Left lung (tissue), 10 donors: Measurements from ENCODE around the gene DNAAF5. TPM values are rescaled to one million over a fixed set of nuclear protein-coding genes. Genes with fewer than 3 reads are reported as not detected.

Experiments
- ATAC-seq: fragments of 200-7000 bp; cut with Tn5 transposase; one replicate; pipeline ENCODE4 v1.9.1; 2020; ENCODE audit warnings: moderate library complexity
- DNase-seq, 4 donors: peaks; one replicate each; pipeline ENCODE4 v3.0.0-alpha.2; 2013 to 2020
- H3K27ac ChIP-seq, 2 donors: fragments of 200-600 bp; sonication (generic) in 1 of 2; one replicate each; pipeline versions ENCODE4 v1.5.0 to v1.8.0; 2020 to 2021
- H3K27me3 ChIP-seq, 2 donors: fragments of 200-600 bp; sonication (generic) in 1 of 2; one replicate each; pipeline versions ENCODE4 v1.5.0 to v1.8.0; 2020 to 2021
- H3K36me3 ChIP-seq, 2 donors: fragments of 200-600 bp; sonication (generic) in 1 of 2; one replicate each; pipeline versions ENCODE4 v1.5.0 to v1.8.0; 2020 to 2021
- H3K4me1 ChIP-seq, 2 donors: fragments of 200-600 bp; one replicate each; pipeline ENCODE4 v1.8.0; 2021
- H3K4me3 ChIP-seq, 2 donors: fragments of 200-600 bp; sonication (generic) in 1 of 2; one replicate each; pipeline versions ENCODE4 v1.5.0 to v1.8.0; 2020 to 2021; ENCODE audit warnings: mild to moderate bottlenecking in 1 of 2
- H3K9me3 ChIP-seq, 2 donors: fragments of 200-600 bp; sonication (generic) in 1 of 2; one replicate each; pipeline versions ENCODE4 v1.5.0 to v1.8.0; 2020 to 2021
- intact Hi-C, 2 donors: fragments of 100-400 bp; cut with DNase I; formaldehyde crosslinking; loops; one replicate each; pipeline versions ENCODE4 v1.11.2 to v1.14.2; 2022
- polyA plus RNA-seq, 6 donors: library from polyadenylated mRNA; unstranded; fragments of 120-200 nt; gene quantifications; one replicate each; pipeline ENCODE4 v1.2.1, GENCODE V29; 2013; ENCODE audit not compliant: insufficient read length in 6 of 6
- total RNA-seq, 2 donors: library from RNA; stranded (reverse); fragmentation: NEBNext Ultra II Directional; extraction: Animal tissue kit (Norgen Biotek cat#: 25700); gene quantifications; one replicate each; pipeline ENCODE4 v1.2.1, GENCODE V29; 2021
- TF ChIP-seq, protein P1 (sequence below), 2 donors: fragments of 200-600 bp; sonication (generic) in 1 of 2; IDR thresholded peaks; one replicate each; pipeline versions ENCODE4 v1.5.0 to v1.8.0; 2021; ENCODE audit warnings: antibody characterized with exemption in 2 of 2
- donor health status: DM: no; HTN: yes; CAD: no.
- donor health status: DM: no; HTN: no; CAD: no.

Gene DNAAF5
- total and polyA plus RNA-seq, 8 donors: 19.9 to 30.6 (median 26.2) TPM

DNA sequence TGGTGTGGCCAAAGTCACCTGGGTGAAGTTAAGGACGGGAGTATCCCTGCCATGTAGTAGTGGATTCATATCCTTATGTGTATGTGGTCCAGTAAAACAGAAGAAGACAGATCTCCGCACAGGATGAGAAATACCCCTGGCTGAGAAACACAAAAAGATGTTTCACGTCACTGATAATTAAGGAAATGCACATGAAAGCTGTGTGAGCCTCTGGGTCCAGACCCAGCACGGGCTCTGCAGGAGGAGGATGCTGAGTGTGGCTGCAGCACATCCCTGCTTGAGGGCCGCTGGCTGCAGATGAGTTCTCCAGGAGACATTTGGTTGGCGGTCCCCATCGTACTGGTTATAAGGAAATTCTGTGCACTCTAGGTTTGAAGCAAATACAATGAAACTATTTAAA, 97.6 kb downstream of the DNAAF5 start:
- intact Hi-C loops: no loop called here
- ATAC-seq (no peak), DNase-seq (peak in 1 of 4 donors; percentile 34)
- Histone ChIP-seq H3K27ac (peak overlapping the region in 1 of 2 donors; percentile 37), H3K4me1 (peaks cover 3 to 27% of the 10 kb centered on the region in 2 donors), H3K36me3 (no peaks in the 10 kb centered on the region), H3K9me3 (no peaks in the 10 kb centered on the region), H3K27me3 (no peaks in the 10 kb centered on the region), H3K4me3 (no peak overlapping the region)
- TF ChIP-seq, protein P1, sequence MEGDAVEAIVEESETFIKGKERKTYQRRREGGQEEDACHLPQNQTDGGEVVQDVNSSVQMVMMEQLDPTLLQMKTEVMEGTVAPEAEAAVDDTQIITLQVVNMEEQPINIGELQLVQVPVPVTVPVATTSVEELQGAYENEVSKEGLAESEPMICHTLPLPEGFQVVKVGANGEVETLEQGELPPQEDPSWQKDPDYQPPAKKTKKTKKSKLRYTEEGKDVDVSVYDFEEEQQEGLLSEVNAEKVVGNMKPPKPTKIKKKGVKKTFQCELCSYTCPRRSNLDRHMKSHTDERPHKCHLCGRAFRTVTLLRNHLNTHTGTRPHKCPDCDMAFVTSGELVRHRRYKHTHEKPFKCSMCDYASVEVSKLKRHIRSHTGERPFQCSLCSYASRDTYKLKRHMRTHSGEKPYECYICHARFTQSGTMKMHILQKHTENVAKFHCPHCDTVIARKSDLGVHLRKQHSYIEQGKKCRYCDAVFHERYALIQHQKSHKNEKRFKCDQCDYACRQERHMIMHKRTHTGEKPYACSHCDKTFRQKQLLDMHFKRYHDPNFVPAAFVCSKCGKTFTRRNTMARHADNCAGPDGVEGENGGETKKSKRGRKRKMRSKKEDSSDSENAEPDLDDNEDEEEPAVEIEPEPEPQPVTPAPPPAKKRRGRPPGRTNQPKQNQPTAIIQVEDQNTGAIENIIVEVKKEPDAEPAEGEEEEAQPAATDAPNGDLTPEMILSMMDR (IDR thresholded peaks at IDR 0.05): no peak

DNA sequence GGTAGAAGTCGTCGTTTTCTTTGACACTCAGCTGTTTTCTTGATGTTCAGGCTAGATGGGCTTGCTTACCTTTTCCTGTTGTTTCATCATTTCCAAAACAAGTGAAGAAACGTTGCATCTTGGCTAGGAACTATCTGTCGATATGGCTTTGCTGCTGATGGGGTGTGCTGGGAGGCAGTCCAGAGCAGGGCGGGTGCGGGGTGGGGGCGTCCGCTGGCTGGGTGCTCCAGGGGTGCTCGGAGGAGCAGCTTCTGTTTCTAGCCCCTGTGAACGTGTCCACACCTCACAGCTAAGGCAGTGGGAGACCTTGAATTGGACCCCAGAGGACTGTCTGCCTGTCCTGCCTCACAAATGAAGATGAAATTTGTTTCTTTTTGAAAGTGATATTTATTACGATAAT, 98.2 kb downstream of the DNAAF5 start:
- peak in 1 of 4 donors; percentile 67 for DNase-seq
- intact Hi-C loops: no loop called here
- TF ChIP-seq, protein P1 (IDR thresholded peaks at IDR 0.05): no peak
- peaks cover 3 to 33% of the 10 kb centered on the region in 2 donors for H3K4me1 ChIP-seq
- H3K36me3 ChIP-seq: no peaks in the 10 kb centered on the region
- H3K27me3 ChIP-seq: no peaks in the 10 kb centered on the region
- ATAC-seq: no peak
- no peak overlapping the region for H3K4me3 ChIP-seq
- no peaks in the 10 kb centered on the region for H3K9me3 ChIP-seq
- H3K27ac ChIP-seq: peak overlapping the region in 1 of 2 donors; percentile 55

DNA sequence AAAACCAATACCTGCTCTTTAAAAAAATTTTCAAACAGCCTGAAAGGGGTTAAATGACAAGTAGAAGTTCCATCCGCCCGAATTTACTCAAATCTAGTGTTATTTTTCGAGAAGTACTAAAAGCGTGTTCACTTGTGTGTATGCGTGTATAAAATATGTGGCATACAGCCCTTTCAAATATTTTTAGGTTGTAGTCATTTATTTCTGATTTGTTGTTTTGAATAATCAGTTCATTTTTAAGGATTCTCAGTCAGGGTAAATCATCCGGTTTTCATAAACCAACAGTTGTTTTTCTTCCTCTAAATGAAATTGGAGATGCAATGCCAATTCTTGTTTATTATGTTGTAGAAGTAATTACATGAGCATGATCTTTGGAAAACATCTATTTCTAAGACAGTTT, 98.9 kb downstream of the DNAAF5 start:
- peak overlapping the region; percentile 49 to 55 for H3K27ac ChIP-seq
- DNase-seq: no peak
- no peak overlapping the region for H3K4me3 ChIP-seq
- intact Hi-C loops: no loop called here
- TF ChIP-seq, protein P1 (IDR thresholded peaks at IDR 0.05): no peak
- H3K9me3 ChIP-seq: no peaks in the 10 kb centered on the region
- H3K36me3 ChIP-seq: no peaks in the 10 kb centered on the region
- H3K4me1 ChIP-seq: peaks cover 4 to 39% of the 10 kb centered on the region in 2 donors
- no peaks in the 10 kb centered on the region for H3K27me3 ChIP-seq
- ATAC-seq: no peak

DNA sequence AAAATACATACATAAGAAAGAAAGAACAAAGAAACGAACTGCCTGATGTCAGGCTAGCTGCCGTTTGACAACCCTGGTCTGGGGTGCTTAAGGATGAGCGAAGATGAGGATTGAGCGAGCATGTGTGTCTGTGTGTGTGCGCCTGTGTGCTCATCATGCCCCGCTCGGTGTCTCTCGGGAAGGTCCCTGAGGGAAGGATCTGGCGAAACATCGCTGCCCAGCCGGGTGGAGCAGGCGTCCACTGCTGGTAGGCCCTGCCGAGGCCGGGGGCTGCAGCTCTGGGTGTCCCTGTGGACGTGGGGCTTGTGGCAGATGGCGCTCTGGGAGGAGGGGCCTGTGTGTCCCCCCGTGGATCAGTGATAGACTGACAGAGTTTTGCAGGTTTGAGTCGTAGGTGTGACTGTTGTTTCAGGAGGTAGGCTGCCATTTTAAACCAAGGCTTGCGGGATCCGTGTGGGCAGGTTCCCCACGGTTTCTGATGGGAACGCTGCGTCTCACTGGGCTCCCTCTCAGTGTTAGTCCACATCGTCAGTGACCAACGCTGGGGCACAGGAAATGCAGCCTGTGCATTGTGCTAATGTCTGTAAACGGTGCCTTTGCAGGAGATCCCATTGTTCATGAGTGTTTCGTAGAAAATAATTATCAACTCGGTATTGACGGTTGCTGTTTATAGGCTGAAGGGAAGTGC, 99.9 kb downstream of the DNAAF5 start:
- Histone ChIP-seq H3K4me1 (peaks cover 12 to 49% of the 10 kb centered on the region in 2 donors), H3K27ac (peak overlapping the region; percentile 49 to 55), H3K9me3 (no peaks in the 10 kb centered on the region), H3K4me3 (no peak overlapping the region), H3K36me3 (no peaks in the 10 kb centered on the region), H3K27me3 (no peaks in the 10 kb centered on the region)
- DNase-seq (peak in 1 of 4 donors; percentile 77), ATAC-seq (no peak)
- TF ChIP-seq, protein P1 (IDR thresholded peaks at IDR 0.05): no peak
- intact Hi-C loops: no loop called here

DNA sequence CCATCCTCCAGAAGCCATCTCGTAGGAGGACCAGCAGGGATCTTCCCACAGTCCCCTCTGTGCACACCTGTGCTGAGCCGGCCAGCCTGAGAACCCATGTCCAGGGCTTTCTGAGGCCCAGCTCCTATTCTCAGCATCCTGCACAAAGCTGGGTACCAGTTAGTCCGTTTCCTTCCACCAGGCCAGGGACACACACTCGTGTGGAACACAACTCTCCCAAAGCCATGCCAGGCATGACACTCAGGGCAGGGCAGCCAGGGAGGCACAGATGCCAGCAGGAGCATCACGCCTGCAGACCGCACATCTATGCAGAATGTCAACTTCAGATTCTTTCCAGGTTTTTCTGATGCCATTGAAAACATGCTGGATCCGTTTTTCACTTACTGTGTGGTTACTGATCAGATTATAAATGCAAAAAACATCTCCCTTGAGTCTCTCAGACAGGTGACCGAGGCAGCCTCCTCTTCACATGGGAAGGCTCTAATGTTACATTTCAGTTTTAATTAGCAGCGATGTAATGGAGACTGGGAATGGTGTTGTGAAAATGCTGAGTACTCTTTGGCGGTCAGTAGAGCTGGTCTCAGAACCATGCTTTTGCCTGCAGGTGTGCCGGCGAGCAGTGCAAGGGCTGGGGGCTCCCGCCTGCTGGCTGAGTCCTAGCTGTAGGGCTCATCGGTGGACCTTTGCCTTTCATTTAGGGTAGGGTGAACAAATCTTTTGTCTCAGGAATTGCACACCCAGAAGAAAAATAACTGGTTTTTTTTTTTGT, 102.5 kb downstream of the DNAAF5 start:
- H3K27me3 ChIP-seq: no peaks in the 10 kb centered on the region
- peak in 1 of 4 donors; percentile 49 for DNase-seq
- peaks cover 14 to 59% of the 10 kb centered on the region in 2 donors for H3K4me1 ChIP-seq
- TF ChIP-seq, protein P1 (IDR thresholded peaks at IDR 0.05): no peak
- H3K4me3 ChIP-seq: no peak overlapping the region
- intact Hi-C loops: no loop called here
- no peak overlapping the region for H3K27ac ChIP-seq
- no peaks in the 10 kb centered on the region for H3K36me3 ChIP-seq
- no peaks in the 10 kb centered on the region for H3K9me3 ChIP-seq
- no peak for ATAC-seq
